Stomach (tissue), 9 donors: ENCODE results near the gene NDFIP2. TPM values are rescaled to one million over a fixed set of nuclear protein-coding genes. Genes with fewer than 3 reads are reported as not detected.

Experiments used
- DNase-seq, 2 donors: peaks; one replicate each; pipeline versions ENCODE4 v3.0.0 to v3.0.0-alpha.2; 2013 to 2019
- H3K27ac ChIP-seq, 5 donors: fragments of 200-600 bp in 4 of 5; sonication (generic) in 4 of 5; one replicate each; pipeline ENCODE4 v1.5.1; 2013 to 2019; ENCODE audit warnings: mild to moderate bottlenecking in 1 of 5, moderate library complexity in 1 of 5
- H3K27me3 ChIP-seq, 3 donors: fragments of 200-600 bp; sonication (generic); one replicate each; pipeline ENCODE4 v1.5.1; 2017 to 2019; ENCODE audit warnings: mixed run types in 1 of 3
- H3K36me3 ChIP-seq, 4 donors: fragments of 200-600 bp; sonication (generic); 1 replicate in 3 of 4; 2 replicates in 1 of 4; pipeline ENCODE4 v1.5.1; 2016 to 2019
- H3K4me1 ChIP-seq, 4 donors: fragments of 200-600 bp; sonication (generic); one replicate each; pipeline ENCODE4 v1.5.1; 2016 to 2019
- H3K4me3 ChIP-seq, 4 donors: fragments of 200-600 bp; sonication (generic) in 3 of 4; one replicate each; pipeline ENCODE4 v1.5.1; 2016 to 2019; ENCODE audit warnings: mild to moderate bottlenecking in 1 of 4
- H3K9me3 ChIP-seq, 4 donors: fragments of 200-600 bp; sonication (generic); one replicate each; pipeline ENCODE4 v1.5.1; 2016 to 2019
- CTCF ChIP-seq, 7 experiments: fragments of 450-650 bp in 4 of 7; fragments of 200-600 bp in 3 of 7; sonication (generic) in 3 of 7; IDR thresholded peaks; one replicate each; pipeline ENCODE4 v1.5.1; 2016 to 2019; ENCODE audit warnings: antibody characterized with exemption in 7 of 7, control low read depth in 2 of 7, mild to moderate bottlenecking in 1 of 7
- EP300 ChIP-seq: sonication (generic); formaldehyde crosslinking; IDR thresholded peaks from one replicate; pipeline ENCODE4 v1.6.1; 2017; ENCODE audit warnings: antibody characterized with exemption
- POLR2A ChIP-seq, 4 donors: fragments of 450-650 bp; IDR thresholded peaks; one replicate each; pipeline ENCODE4 v1.6.1; 2016; ENCODE audit warnings: antibody characterized with exemption in 4 of 4, control low read depth in 2 of 4, mild to moderate bottlenecking in 1 of 4, moderate library complexity in 1 of 4
- POLR2AphosphoS5 ChIP-seq, 3 donors: sonication (generic); formaldehyde crosslinking; IDR thresholded peaks; one replicate each; pipeline ENCODE4 v1.6.1; 2016; ENCODE audit warnings: antibody characterized with exemption in 3 of 3
- WGBS, 5 donors: extraction: QIAGEN DNeasy Blood & Tissue Kit in 3 of 5; methylation state at CpG; one replicate each; pipeline versions ENCODE4 v1.1.5 to v1.1.7; 2013 to 2018; 5-methylcytosine and 5-hydroxymethylcytosine counted together
- intact Hi-C: fragments of 100-400 bp; cut with DNase I; formaldehyde crosslinking; loops from one replicate; pipeline ENCODE4 v1.15.1; 2023; ENCODE audit warnings: low total_unique reads
- polyA plus RNA-seq, 3 donors: library from polyadenylated mRNA; stranded (reverse); fragments of 200-250 nt; gene quantifications; one replicate each; pipeline ENCODE4 v1.2.3, GENCODE V29; 2013
- total RNA-seq, 5 donors: library from RNA; depleted of rRNA; stranded (reverse); fragments of >200 nt; gene quantifications; one replicate each; pipeline versions ENCODE4 v1.1.0 to v1.2.3, GENCODE V29; 2014 to 2016
- donor health status: healthy with polysubstance abuse.
- donor health status: Bipolar disorder and iron deficiency.
- donor health status: healthy.

Gene NDFIP2
- total and polyA plus RNA-seq, 8 donors: 2.9 to 56.5 (median 14.7) TPM

GRCh38 chr13:79528356-79528755 lies 47.4 kb downstream of the NDFIP2 start:
- Histone ChIP-seq H3K27ac (no peak overlapping the region), H3K36me3 (peaks cover 0 to 23% (median 21%) of the 10 kb centered on the region in 4 donors), H3K4me1 (peaks cover 0 to 16% (median 0%) of the 10 kb centered on the region in 4 donors), H3K27me3 (no peaks in the 10 kb centered on the region), H3K9me3 (no peaks in the 10 kb centered on the region), H3K4me3 (no peak overlapping the region)
- intact Hi-C loops: no loop called here
- TF ChIP-seq POLR2A (IDR thresholded peaks at IDR 0.05) (no peak), EP300 (no peak), CTCF (IDR thresholded peaks at IDR 0.05) (no peak), POLR2AphosphoS5 (IDR thresholded peaks at IDR 0.05) (no peak)
- DNase-seq: no peak
- 84 to 92% (median 90%) methylated on average over 4 of the region's 4 CpGs for WGBS, 5 donors

- no peak for TF ChIP-seq POLR2AphosphoS5 (IDR thresholded peaks at IDR 0.05)
- no peak for TF ChIP-seq CTCF (IDR thresholded peaks at IDR 0.05)
- no peak for TF ChIP-seq POLR2A (IDR thresholded peaks at IDR 0.05)
- TF ChIP-seq EP300: no peak
- WGBS, 5 donors: 66 to 81% (median 75%) methylated on average over 2 of the region's 2 CpGs
- intact Hi-C loops: no loop called here
These were observed 47.8 kb downstream of the NDFIP2 start for GRCh38 chr13:79528759-79529191.

GRCh38 chr13:79529817-79530216 lies 48.9 kb downstream of the NDFIP2 start:
- 90 to 96% (median 92%) methylated on average over 4 of the region's 4 CpGs for WGBS, 5 donors
- intact Hi-C loops: no loop called here
- Histone ChIP-seq H3K27ac (no peak overlapping the region), H3K36me3 (peaks cover 0 to 17% (median 10%) of the 10 kb centered on the region in 4 donors), H3K27me3 (no peaks in the 10 kb centered on the region), H3K4me3 (no peak overlapping the region), H3K9me3 (no peaks in the 10 kb centered on the region), H3K4me1 (peaks cover 0 to 16% (median 0%) of the 10 kb centered on the region in 4 donors)
- DNase-seq: no peak
- TF ChIP-seq POLR2AphosphoS5 (IDR thresholded peaks at IDR 0.05) (no peak), EP300 (no peak), POLR2A (IDR thresholded peaks at IDR 0.05) (no peak), CTCF (IDR thresholded peaks at IDR 0.05) (no peak)

More at GRCh38 chr13:79528759-79529191, 47.8 kb downstream of the NDFIP2 start:
- Histone ChIP-seq H3K4me1 (peaks cover 0 to 16% (median 0%) of the 10 kb centered on the region in 4 donors), H3K36me3 (peaks cover 0 to 22% (median 16%) of the 10 kb centered on the region in 4 donors), H3K27me3 (no peaks in the 10 kb centered on the region), H3K9me3 (no peaks in the 10 kb centered on the region), H3K27ac (no peak overlapping the region), H3K4me3 (no peak overlapping the region)
- peak in 1 of 2 donors; percentile 54 for DNase-seq

GRCh38 chr13:79530270-79530669 lies 49.3 kb downstream of the NDFIP2 start:
- no peak for TF ChIP-seq POLR2A (IDR thresholded peaks at IDR 0.05)
- DNase-seq: no peak
- Histone ChIP-seq H3K27ac (no peak overlapping the region), H3K27me3 (no peaks in the 10 kb centered on the region), H3K36me3 (peaks cover 0 to 18% (median 6%) of the 10 kb centered on the region in 4 donors), H3K4me3 (no peak overlapping the region), H3K4me1 (peaks cover 0 to 19% (median 0%) of the 10 kb centered on the region in 4 donors), H3K9me3 (no peaks in the 10 kb centered on the region)
- WGBS, 5 donors: 71 to 94% (median 85%) methylated on average over 2 of the region's 2 CpGs
- intact Hi-C loops: no loop called here

- H3K9me3 ChIP-seq: no peaks in the 10 kb centered on the region
- no peaks in the 10 kb centered on the region for H3K27me3 ChIP-seq
- peaks cover 0 to 20% (median 0%) of the 10 kb centered on the region in 4 donors for H3K4me1 ChIP-seq
- intact Hi-C loops: no loop called here
- WGBS, 5 donors: 89 to 93% (median 90%) methylated on average over 7 of the region's 7 CpGs
- no peak overlapping the region for H3K27ac ChIP-seq
- peaks cover 0 to 17% (median 5%) of the 10 kb centered on the region in 4 donors for H3K36me3 ChIP-seq
- no peak overlapping the region for H3K4me3 ChIP-seq
- TF ChIP-seq POLR2A (IDR thresholded peaks at IDR 0.05): no peak
- TF ChIP-seq CTCF (IDR thresholded peaks at IDR 0.05): no peak
- TF ChIP-seq POLR2AphosphoS5 (IDR thresholded peaks at IDR 0.05): no peak
- DNase-seq: no peak
These were observed 50.7 kb downstream of the NDFIP2 start for GRCh38 chr13:79531542-79532254.
